ENCODE results near the gene LRRFIP1. TPM values are rescaled to one million over a fixed set of nuclear protein-coding genes. Genes with fewer than 3 reads are reported as not detected.

Gene LRRFIP1
- total RNA-seq, 1 experiment from 2014 or later = 57.7 TPM

Other genes with a start within 250 kb of the LRRFIP1 start
- 3.6 and 4.1 TPM in 2 replicates for gene COL6A3, start 213.4 kb upstream of the LRRFIP1 start, total RNA-seq (2014; rRNA removed; shearing (Covaris generic))
- 121 and 159 TPM in 2 replicates for gene MLPH, start 140.3 kb upstream of the LRRFIP1 start, total RNA-seq (2014; rRNA removed; shearing (Covaris generic))
- not detected in 2 replicates for gene PRLH, start 61.0 kb upstream of the LRRFIP1 start, total RNA-seq (2014; rRNA removed; shearing (Covaris generic))
- gene RAB17, start 36.9 kb upstream of the LRRFIP1 start, total RNA-seq (2014; rRNA removed; shearing (Covaris generic)) = 3.6 and 4.5 TPM in 2 replicates
- 0.88 and 1.7 TPM in 2 replicates for gene RBM44, start 171.2 kb downstream of the LRRFIP1 start, total RNA-seq (2014; rRNA removed; shearing (Covaris generic))
- 6.2 and 18.6 TPM in 2 replicates for gene RAMP1, start 232.0 kb downstream of the LRRFIP1 start, total RNA-seq (2014; rRNA removed; shearing (Covaris generic))

All from RPMI7951 (cell line).